T-helper 1 cell treated with Interleukin-12 subunit alpha and Interleukin-12 subunit beta and Interleukin-4 antibody, amounts not matched to agents 30 μg/mL and 1 μg/mL, for 36 hours (primary cell): ENCODE data around the gene NKX1-2.
A peak's percentile ranks its signal among the peaks of the same experiment; 100 is the strongest.

Source experiments
- H3K27ac Mint-ChIP-seq: one replicate; pipeline ENCODE4 v1.8.0; 2021; ENCODE audit warnings: mild to moderate bottlenecking, mixed read lengths
- H3K27me3 Mint-ChIP-seq: one replicate; pipeline ENCODE4 v1.8.0; 2021; ENCODE audit warnings: low read depth, mixed read lengths
- H3K36me3 Mint-ChIP-seq: one replicate; pipeline ENCODE4 v1.8.0; 2021; ENCODE audit warnings: low read depth, mixed read lengths
- H3K4me1 Mint-ChIP-seq: one replicate; pipeline ENCODE4 v1.8.0; 2021; ENCODE audit warnings: low read depth, mixed read lengths
- H3K4me3 Mint-ChIP-seq: one replicate; pipeline ENCODE4 v1.8.0; 2021; ENCODE audit warnings: mild to moderate bottlenecking, moderate library complexity, mixed read lengths
- H3K9me3 Mint-ChIP-seq: one replicate; pipeline ENCODE4 v1.8.0; 2021; ENCODE audit warnings: mixed read lengths

NKX1-2 gene

GRCh38 chr10:124465777-124466488 is 16.1 kb upstream of the NKX1-2 start:
- H3K27ac Mint-ChIP-seq = no peak overlapping the region
- peaks cover 25% of the 10 kb centered on the region for H3K4me1 Mint-ChIP-seq
- H3K36me3 Mint-ChIP-seq = peaks cover 8% of the 10 kb centered on the region
- no peak overlapping the region for H3K4me3 Mint-ChIP-seq
- no peaks in the 10 kb centered on the region for H3K9me3 Mint-ChIP-seq
- H3K27me3 Mint-ChIP-seq = no peaks in the 10 kb centered on the region

GRCh38 chr10:124465003-124465776 is 15.4 kb upstream of the NKX1-2 start:
- H3K4me1 Mint-ChIP-seq = peaks cover 25% of the 10 kb centered on the region
- peak overlapping the region; percentile 71 for H3K27ac Mint-ChIP-seq
- no peaks in the 10 kb centered on the region for H3K27me3 Mint-ChIP-seq
- peaks cover 8% of the 10 kb centered on the region for H3K36me3 Mint-ChIP-seq
- no peaks in the 10 kb centered on the region for H3K9me3 Mint-ChIP-seq
- peak overlapping the region; percentile 15 for H3K4me3 Mint-ChIP-seq

GRCh38 chr10:124464028-124464965 is 14.5 kb upstream of the NKX1-2 start:
- H3K4me1 Mint-ChIP-seq = peaks cover 25% of the 10 kb centered on the region
- H3K36me3 Mint-ChIP-seq = peaks cover 8% of the 10 kb centered on the region
- no peaks in the 10 kb centered on the region for H3K9me3 Mint-ChIP-seq
- peak overlapping the region; percentile 71 for H3K27ac Mint-ChIP-seq
- peak overlapping the region; percentile 15 for H3K4me3 Mint-ChIP-seq
- no peaks in the 10 kb centered on the region for H3K27me3 Mint-ChIP-seq

GRCh38 chr10:124462348-124462695 is 12.5 kb upstream of the NKX1-2 start:
- H3K9me3 Mint-ChIP-seq = no peaks in the 10 kb centered on the region
- no peaks in the 10 kb centered on the region for H3K27me3 Mint-ChIP-seq
- H3K27ac Mint-ChIP-seq = peak overlapping the region; percentile 75
- peak overlapping the region; percentile 88 for H3K4me3 Mint-ChIP-seq
- peaks cover 8% of the 10 kb centered on the region for H3K36me3 Mint-ChIP-seq
- H3K4me1 Mint-ChIP-seq = peaks cover 25% of the 10 kb centered on the region

- Mint-ChIP-seq H3K4me1 (peaks cover 25% of the 10 kb centered on the region), H3K36me3 (peaks cover 8% of the 10 kb centered on the region), H3K27ac (peak within 1 kb of the TSS; percentile 92), H3K4me3 (peak within 1 kb of the TSS; percentile 88), H3K27me3 (no peaks in the 10 kb centered on the region), H3K9me3 (no peaks in the 10 kb centered on the region)
Observed at GRCh38 chr10:124461642-124462347, 12.0 kb upstream of the NKX1-2 start, which contains the start of gene LHPP. Gene LHPP, plus strand, starts transcription at chr10:124461823. Its CDS starts 40 bp downstream, at chr10:124461863.

DNA sequence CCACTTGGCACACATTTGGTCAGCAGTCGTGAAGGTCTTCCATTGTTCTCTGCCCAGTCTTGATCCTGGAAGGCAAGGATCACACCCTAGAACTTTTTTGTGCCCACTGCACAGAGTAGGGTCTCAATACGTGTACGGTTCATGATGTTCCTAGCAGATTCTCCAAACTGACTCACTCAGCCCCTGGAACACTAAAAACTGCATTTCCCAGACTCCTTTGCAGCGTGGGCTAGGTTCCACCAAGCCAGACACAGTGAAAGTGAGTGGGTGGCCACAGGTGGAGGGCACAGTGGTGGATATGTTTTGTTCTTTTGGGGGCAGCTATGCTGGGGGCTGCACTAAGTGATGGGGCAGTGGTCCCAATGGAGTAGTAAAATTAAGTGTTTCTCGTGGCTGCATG is 10.3 kb upstream of the NKX1-2 start:
- peaks cover 15% of the 10 kb centered on the region for H3K27me3 Mint-ChIP-seq
- no peak overlapping the region for H3K4me3 Mint-ChIP-seq
- peaks cover 7% of the 10 kb centered on the region for H3K36me3 Mint-ChIP-seq
- no peak overlapping the region for H3K27ac Mint-ChIP-seq
- H3K9me3 Mint-ChIP-seq = no peaks in the 10 kb centered on the region
- peaks cover 15% of the 10 kb centered on the region for H3K4me1 Mint-ChIP-seq

GRCh38 chr10:124459395-124459794 is 9.6 kb upstream of the NKX1-2 start:
- H3K27ac Mint-ChIP-seq = peak overlapping the region; percentile 29
- no peaks in the 10 kb centered on the region for H3K9me3 Mint-ChIP-seq
- H3K27me3 Mint-ChIP-seq = peaks cover 23% of the 10 kb centered on the region
- no peak overlapping the region for H3K4me3 Mint-ChIP-seq
- H3K4me1 Mint-ChIP-seq = peaks cover 7% of the 10 kb centered on the region
- peaks cover under 1% of the 10 kb centered on the region for H3K36me3 Mint-ChIP-seq

DNA sequence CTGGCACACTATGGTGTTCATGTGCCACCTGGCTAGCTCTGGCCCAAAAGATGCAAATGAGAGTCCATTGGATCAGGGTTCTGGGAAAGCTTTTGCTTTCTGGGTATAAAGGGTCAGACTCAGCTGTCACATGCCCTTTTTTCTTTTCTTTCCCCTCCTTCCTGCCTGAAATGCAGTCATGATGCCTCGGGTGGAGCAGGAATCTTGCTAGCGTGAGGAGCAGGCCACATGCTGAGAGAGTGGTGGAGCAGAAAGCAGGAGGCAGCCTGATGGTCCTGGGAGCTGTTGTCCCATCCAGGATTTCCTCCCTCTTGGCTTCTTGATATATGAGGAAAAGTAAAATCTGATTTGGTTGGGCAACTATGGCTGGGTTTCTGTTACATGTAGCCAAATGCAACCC is 9.1 kb upstream of the NKX1-2 start:
- Mint-ChIP-seq H3K27ac (no peak overlapping the region), H3K9me3 (no peaks in the 10 kb centered on the region), H3K27me3 (peaks cover 28% of the 10 kb centered on the region), H3K4me3 (no peak overlapping the region), H3K4me1 (peaks cover 3% of the 10 kb centered on the region), H3K36me3 (no peaks in the 10 kb centered on the region)

- Mint-ChIP-seq H3K4me1 (peaks cover 3% of the 10 kb centered on the region), H3K27ac (no peak overlapping the region), H3K9me3 (no peaks in the 10 kb centered on the region), H3K36me3 (no peaks in the 10 kb centered on the region), H3K27me3 (peaks cover 32% of the 10 kb centered on the region), H3K4me3 (no peak overlapping the region)
Observed at GRCh38 chr10:124458473-124458872, 8.6 kb upstream of the NKX1-2 start.

GRCh38 chr10:124455441-124455840 is 5.6 kb upstream of the NKX1-2 start:
- no peaks in the 10 kb centered on the region for H3K36me3 Mint-ChIP-seq
- peaks cover 58% of the 10 kb centered on the region for H3K27me3 Mint-ChIP-seq
- H3K4me1 Mint-ChIP-seq = peaks cover under 1% of the 10 kb centered on the region
- no peak overlapping the region for H3K4me3 Mint-ChIP-seq
- H3K27ac Mint-ChIP-seq = no peak overlapping the region
- H3K9me3 Mint-ChIP-seq = no peaks in the 10 kb centered on the region

- Mint-ChIP-seq H3K27me3 (peaks cover 68% of the 10 kb centered on the region), H3K9me3 (no peaks in the 10 kb centered on the region)
Observed at GRCh38 chr10:124453960-124454610, 4.2 kb upstream of the NKX1-2 start.

DNA sequence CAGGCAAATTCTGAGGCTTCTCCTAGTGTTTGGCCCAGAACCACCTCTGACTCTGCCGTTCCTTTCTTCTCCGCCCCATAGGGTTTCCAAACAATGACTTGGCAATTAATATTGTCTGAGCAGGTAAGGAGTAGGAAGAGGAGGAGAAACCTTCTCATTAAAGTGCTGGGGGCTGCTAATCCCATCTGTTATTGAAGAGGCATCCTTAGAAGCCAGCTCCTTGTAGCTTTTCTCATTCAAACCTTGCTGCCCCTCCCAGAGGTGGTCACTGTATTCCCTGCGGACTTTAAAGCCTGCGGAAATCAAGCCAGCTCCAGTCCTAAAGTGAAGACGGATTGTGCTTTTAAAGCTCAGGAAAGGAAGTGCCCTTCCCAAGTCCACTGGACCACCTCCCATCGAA is 1.4 kb upstream of the NKX1-2 start:
- Mint-ChIP-seq H3K27ac (no peak overlapping the region), H3K9me3 (no peaks in the 10 kb centered on the region), H3K36me3 (peaks cover 2% of the 10 kb centered on the region), H3K27me3 (peaks cover 85% of the 10 kb centered on the region), H3K4me3 (no peak overlapping the region), H3K4me1 (peaks cover 7% of the 10 kb centered on the region)

More at GRCh38 chr10:124453960-124454610, 4.2 kb upstream of the NKX1-2 start:
- Mint-ChIP-seq H3K4me3 (no peak overlapping the region), H3K27ac (no peak overlapping the region), H3K36me3 (no peaks in the 10 kb centered on the region), H3K4me1 (peaks cover 4% of the 10 kb centered on the region)

GRCh38 chr10:124450783-124451057 is 885 bp upstream of the NKX1-2 start:
- Mint-ChIP-seq H3K9me3 (no peaks in the 10 kb centered on the region), H3K27me3 (peaks cover 85% of the 10 kb centered on the region), H3K4me3 (no peak overlapping the region)

More at GRCh38 chr10:124450783-124451057, 885 bp upstream of the NKX1-2 start:
- Mint-ChIP-seq H3K36me3 (peaks cover 2% of the 10 kb centered on the region), H3K27ac (no peak overlapping the region), H3K4me1 (peaks cover 7% of the 10 kb centered on the region)
